ENCODE measurements around the gene PDE6G. TPM values are rescaled to one million over a fixed set of nuclear protein-coding genes. Genes with fewer than 3 reads are reported as not detected.

PDE6G gene
- total and polyA plus RNA-seq, 2 experiments from 2014 or later, result 0.37 to 0.87 TPM

DNA sequence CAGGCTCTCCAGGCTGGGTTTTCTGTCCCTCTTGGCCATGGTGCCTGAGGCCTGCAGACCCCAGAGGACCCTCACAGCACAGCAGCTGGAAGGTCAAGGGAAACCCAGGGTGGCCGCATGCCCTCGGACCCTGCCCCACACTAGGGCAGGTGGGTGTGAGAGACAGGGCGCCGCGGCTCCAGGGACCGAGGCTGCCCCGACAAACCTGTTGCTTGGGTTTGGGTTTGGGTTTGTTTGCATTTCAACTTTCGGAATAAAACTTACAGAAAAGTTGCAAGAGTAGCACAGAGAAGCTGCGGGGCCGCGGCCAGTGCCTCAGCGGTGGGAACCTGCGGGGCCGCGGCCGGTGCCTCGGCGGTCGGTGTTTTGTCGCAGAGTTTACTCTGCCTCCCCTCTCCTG is 35.3 kb upstream of the PDE6G start:
- peaks cover 3% of the 10 kb centered on the region for H4K20me1 ChIP-seq (ENCODE audit: insufficient read depth, poor library complexity, severe bottlenecking)
- H3K9me2 ChIP-seq (replicated peaks; ENCODE audit: insufficient read depth), result no peaks in the 10 kb centered on the region
- TF ChIP-seq EZH2phosphoT487 (IDR thresholded peaks at IDR 0.05; ENCODE audit: low read depth, severe bottlenecking, unreplicated experiment), result no peak
- no peak for TF ChIP-seq CTCF (IDR thresholded peaks at IDR 0.05; ENCODE audit: poor library complexity)
- no peak for TF ChIP-seq EZH2 (IDR thresholded peaks at IDR 0.05; ENCODE audit: borderline replicate concordance)
- no peak overlapping the region for H2AFZ ChIP-seq
- peaks cover 17% of the 10 kb centered on the region for H3K79me2 ChIP-seq
- H3K4me3 ChIP-seq, result no peak overlapping the region
- DNase-seq (ENCODE audit: low spot score), result no peak
- H3K27ac ChIP-seq, result no peak overlapping the region
- no peaks in the 10 kb centered on the region for H3K27me3 ChIP-seq
- no peak overlapping the region for H3K4me2 ChIP-seq
- H3K9me3 ChIP-seq (ENCODE audit: low read depth), result no peaks in the 10 kb centered on the region
- H3K36me3 ChIP-seq (replicated peaks; ENCODE audit: insufficient read depth, low read depth), result no peaks in the 10 kb centered on the region
- H3K4me1 ChIP-seq (ENCODE audit: insufficient read depth), result no peaks in the 10 kb centered on the region
- 99% methylated on average over 19 of the region's 20 CpGs for WGBS (ENCODE audit: low lambda C conversion rate, missing lambda C conversion rate)

GRCh38 chr17:81691196-81691595 is 34.9 kb upstream of the PDE6G start:
- Histone ChIP-seq H3K4me2 (no peak overlapping the region), H4K20me1 (ENCODE audit: insufficient read depth, poor library complexity, severe bottlenecking) (peaks cover 5% of the 10 kb centered on the region), H3K9me3 (ENCODE audit: low read depth) (no peaks in the 10 kb centered on the region), H3K27me3 (no peaks in the 10 kb centered on the region), H3K36me3 (replicated peaks; ENCODE audit: insufficient read depth, low read depth) (no peaks in the 10 kb centered on the region), H3K27ac (no peak overlapping the region), H3K4me1 (ENCODE audit: insufficient read depth) (no peaks in the 10 kb centered on the region), H2AFZ (no peak overlapping the region), H3K79me2 (peaks cover 21% of the 10 kb centered on the region), H3K9me2 (replicated peaks; ENCODE audit: insufficient read depth) (no peaks in the 10 kb centered on the region), H3K4me3 (no peak overlapping the region)
- DNase-seq (ENCODE audit: low spot score), result no peak
- no peak for TF ChIP-seq CTCF (IDR thresholded peaks at IDR 0.05; ENCODE audit: poor library complexity)
- TF ChIP-seq EZH2phosphoT487 (IDR thresholded peaks at IDR 0.05; ENCODE audit: low read depth, severe bottlenecking, unreplicated experiment), result no peak
- TF ChIP-seq EZH2 (IDR thresholded peaks at IDR 0.05; ENCODE audit: borderline replicate concordance), result no peak
- WGBS (ENCODE audit: low lambda C conversion rate, missing lambda C conversion rate), result 95% methylated on average over 18 of the region's 18 CpGs

- Histone ChIP-seq H4K20me1 (ENCODE audit: insufficient read depth, poor library complexity, severe bottlenecking) (peaks cover 6% of the 10 kb centered on the region), H3K9me3 (ENCODE audit: low read depth) (no peaks in the 10 kb centered on the region), H3K9me2 (replicated peaks; ENCODE audit: insufficient read depth) (no peaks in the 10 kb centered on the region), H3K27me3 (no peaks in the 10 kb centered on the region), H3K27ac (no peak overlapping the region), H2AFZ (no peak overlapping the region), H3K4me2 (no peak overlapping the region), H3K4me1 (ENCODE audit: insufficient read depth) (no peaks in the 10 kb centered on the region), H3K36me3 (replicated peaks; ENCODE audit: insufficient read depth, low read depth) (no peaks in the 10 kb centered on the region), H3K79me2 (peaks cover 28% of the 10 kb centered on the region), H3K4me3 (no peak overlapping the region)
- no peak for DNase-seq (ENCODE audit: low spot score)
- TF ChIP-seq EZH2phosphoT487 (IDR thresholded peaks at IDR 0.05; ENCODE audit: low read depth, severe bottlenecking, unreplicated experiment) (no peak), EZH2 (IDR thresholded peaks at IDR 0.05; ENCODE audit: borderline replicate concordance) (no peak), CTCF (IDR thresholded peaks at IDR 0.05; ENCODE audit: poor library complexity) (no peak)
- WGBS (ENCODE audit: low lambda C conversion rate, missing lambda C conversion rate), result 94% methylated on average over 15 of the region's 17 CpGs
These were observed 34.2 kb upstream of the PDE6G start for GRCh38 chr17:81690549-81690948.

DNA sequence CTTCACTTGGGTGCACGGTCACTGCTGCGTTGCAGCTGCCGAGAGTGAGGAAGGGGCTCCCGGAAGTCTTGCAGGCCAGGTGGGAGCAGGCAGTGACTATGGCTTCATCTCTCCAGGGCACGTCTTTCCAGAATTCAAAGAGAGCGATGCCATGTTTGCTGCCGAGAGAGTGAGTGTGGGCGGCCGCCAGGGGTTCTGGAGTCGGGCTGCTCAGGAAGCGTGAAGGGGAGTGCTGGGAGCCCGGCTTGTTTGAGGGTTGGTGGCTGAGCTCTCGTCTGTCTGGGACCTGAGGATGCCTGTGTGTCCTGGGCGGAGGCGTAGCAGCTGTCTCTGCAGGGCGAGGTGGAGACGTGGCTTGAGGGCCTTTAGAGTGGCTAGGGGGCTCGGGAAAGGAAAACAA is 33.7 kb upstream of the PDE6G start:
- TF ChIP-seq CTCF (IDR thresholded peaks at IDR 0.05; ENCODE audit: poor library complexity) (no peak), EZH2 (IDR thresholded peaks at IDR 0.05; ENCODE audit: borderline replicate concordance) (no peak), EZH2phosphoT487 (IDR thresholded peaks at IDR 0.05; ENCODE audit: low read depth, severe bottlenecking, unreplicated experiment) (no peak)
- Histone ChIP-seq H3K36me3 (replicated peaks; ENCODE audit: insufficient read depth, low read depth) (no peaks in the 10 kb centered on the region), H3K9me3 (ENCODE audit: low read depth) (no peaks in the 10 kb centered on the region), H3K4me1 (ENCODE audit: insufficient read depth) (peaks cover 5% of the 10 kb centered on the region), H3K27ac (no peak overlapping the region), H3K79me2 (peaks cover 33% of the 10 kb centered on the region), H3K27me3 (no peaks in the 10 kb centered on the region), H4K20me1 (ENCODE audit: insufficient read depth, poor library complexity, severe bottlenecking) (peaks cover 11% of the 10 kb centered on the region), H3K4me3 (no peak overlapping the region), H3K4me2 (no peak overlapping the region), H2AFZ (no peak overlapping the region), H3K9me2 (replicated peaks; ENCODE audit: insufficient read depth) (no peaks in the 10 kb centered on the region)
- no peak for DNase-seq (ENCODE audit: low spot score)
- WGBS (ENCODE audit: low lambda C conversion rate, missing lambda C conversion rate), result 95% methylated on average over 18 of the region's 18 CpGs

Measured in hepatocyte (in vitro differentiated cells).